ENCODE measurements around the gene DCP1B.
A peak's percentile ranks its signal among the peaks of the same experiment; 100 is the strongest.

The DCP1B gene

GRCh38 chr12:2017546-2018337 is 13.5 kb upstream of the DCP1B start:
- DNase-seq: no peak

- no peak for DNase-seq
Observed at GRCh38 chr12:2016862-2017545, 12.7 kb upstream of the DCP1B start.

- DNase-seq: no peak
Observed at GRCh38 chr12:2014231-2014630, 10.0 kb upstream of the DCP1B start.

- no peak for DNase-seq
Observed at GRCh38 chr12:2013527-2014223, 9.4 kb upstream of the DCP1B start.

GRCh38 chr12:2013086-2013485 is 8.8 kb upstream of the DCP1B start:
- no peak for DNase-seq

GRCh38 chr12:2011643-2012607 is 7.7 kb upstream of the DCP1B start:
- peak; percentile 46 for DNase-seq

- DNase-seq: no peak
Observed at GRCh38 chr12:2009623-2010022, 5.4 kb upstream of the DCP1B start.

- no peak for DNase-seq
Observed at GRCh38 chr12:2008677-2009076, 4.4 kb upstream of the DCP1B start.

- peak; percentile 77 for DNase-seq
Observed at GRCh38 chr12:2003676-2004112, 563 bp downstream of the DCP1B start.

GRCh38 chr12:1995205-1995896 is 8.9 kb downstream of the DCP1B start:
- no peak for DNase-seq

- DNase-seq: no peak
Observed at GRCh38 chr12:1994429-1995143, 9.7 kb downstream of the DCP1B start.

- no peak for DNase-seq
Observed at GRCh38 chr12:1993871-1994371, 10.3 kb downstream of the DCP1B start.

- no peak for DNase-seq
Observed at GRCh38 chr12:1993341-1993740, 10.9 kb downstream of the DCP1B start.

GRCh38 chr12:1992732-1993131 is 11.5 kb downstream of the DCP1B start:
- no peak for DNase-seq

GRCh38 chr12:1989111-1989510 is 15.1 kb downstream of the DCP1B start:
- no peak for DNase-seq

- DNase-seq: no peak
Observed at GRCh38 chr12:1984759-1985158, 19.5 kb downstream of the DCP1B start.

- no peak for DNase-seq
Observed at GRCh38 chr12:1980282-1980681, 24.0 kb downstream of the DCP1B start.

GRCh38 chr12:1978078-1978862 is 26.0 kb downstream of the DCP1B start:
- DNase-seq: no peak

GRCh38 chr12:1977588-1977987 is 26.7 kb downstream of the DCP1B start:
- DNase-seq: no peak

GRCh38 chr12:1977109-1977508 is 27.1 kb downstream of the DCP1B start:
- no peak for DNase-seq

All from NCI-H2171 (cell line).